ENCODE measurements around the gene FOXP1. TPM values are rescaled to one million over a fixed set of nuclear protein-coding genes. Genes with fewer than 3 reads are reported as not detected.

Gene FOXP1
- total and polyA plus RNA-seq, 4 donors: 4.9 to 35.4 (median 32.0) TPM

DNA sequence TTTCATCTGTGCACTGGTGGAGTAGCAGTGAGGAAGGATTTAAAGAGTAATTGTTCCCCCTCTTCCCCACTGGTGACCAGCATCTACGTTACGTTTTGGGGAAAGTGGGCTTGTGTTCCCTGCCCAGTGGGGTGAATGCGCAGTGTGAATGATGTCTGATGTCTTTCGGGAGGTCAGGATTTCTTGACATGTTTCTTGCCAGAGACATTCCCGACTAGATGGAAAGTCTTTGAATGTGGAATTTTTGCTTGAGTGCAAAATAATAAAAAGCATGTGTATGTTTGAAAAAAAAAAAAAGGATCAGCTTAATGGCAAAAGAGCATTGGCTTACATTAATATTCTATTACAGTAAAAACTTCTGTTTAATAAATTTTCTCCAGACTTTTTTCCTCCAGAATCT is 632.2 kb downstream of the FOXP1 start:
- TF ChIP-seq, protein P1, sequence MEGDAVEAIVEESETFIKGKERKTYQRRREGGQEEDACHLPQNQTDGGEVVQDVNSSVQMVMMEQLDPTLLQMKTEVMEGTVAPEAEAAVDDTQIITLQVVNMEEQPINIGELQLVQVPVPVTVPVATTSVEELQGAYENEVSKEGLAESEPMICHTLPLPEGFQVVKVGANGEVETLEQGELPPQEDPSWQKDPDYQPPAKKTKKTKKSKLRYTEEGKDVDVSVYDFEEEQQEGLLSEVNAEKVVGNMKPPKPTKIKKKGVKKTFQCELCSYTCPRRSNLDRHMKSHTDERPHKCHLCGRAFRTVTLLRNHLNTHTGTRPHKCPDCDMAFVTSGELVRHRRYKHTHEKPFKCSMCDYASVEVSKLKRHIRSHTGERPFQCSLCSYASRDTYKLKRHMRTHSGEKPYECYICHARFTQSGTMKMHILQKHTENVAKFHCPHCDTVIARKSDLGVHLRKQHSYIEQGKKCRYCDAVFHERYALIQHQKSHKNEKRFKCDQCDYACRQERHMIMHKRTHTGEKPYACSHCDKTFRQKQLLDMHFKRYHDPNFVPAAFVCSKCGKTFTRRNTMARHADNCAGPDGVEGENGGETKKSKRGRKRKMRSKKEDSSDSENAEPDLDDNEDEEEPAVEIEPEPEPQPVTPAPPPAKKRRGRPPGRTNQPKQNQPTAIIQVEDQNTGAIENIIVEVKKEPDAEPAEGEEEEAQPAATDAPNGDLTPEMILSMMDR (IDR thresholded peaks at IDR 0.05; ENCODE audit: low read depth, low read length, missing input control): no peak
- TF ChIP-seq NR2F2 (IDR thresholded peaks at IDR 0.05) (no peak), FOXA1 (IDR thresholded peaks at IDR 0.05) (no peak), TAF1 (conservative IDR thresholded peaks at IDR 0.05) (no peak)

DNA sequence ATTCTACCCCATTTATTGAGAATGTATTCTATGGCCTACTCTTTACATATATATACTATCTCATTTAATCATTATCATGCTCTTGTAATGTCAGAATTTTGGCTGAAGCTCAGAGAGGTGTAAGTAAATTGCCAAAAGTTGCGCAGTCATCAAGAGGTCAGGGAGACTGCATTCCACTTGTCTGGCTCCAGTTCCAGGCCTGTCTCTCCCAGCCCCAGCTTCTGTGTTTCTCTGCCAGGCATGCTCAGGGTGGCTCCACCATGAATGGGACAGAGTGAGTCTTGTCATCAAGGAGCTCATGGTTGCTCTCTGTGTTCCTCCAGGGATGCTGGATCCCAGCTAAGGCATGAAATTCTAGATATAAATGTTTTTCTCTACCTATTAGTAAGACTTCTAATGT is 635.9 kb downstream of the FOXP1 start:
- no peak overlapping the region for H3K9ac ChIP-seq (ENCODE audit: low read depth in 1 of 2, low read length in 2 of 2)
- TF ChIP-seq, protein P2, sequence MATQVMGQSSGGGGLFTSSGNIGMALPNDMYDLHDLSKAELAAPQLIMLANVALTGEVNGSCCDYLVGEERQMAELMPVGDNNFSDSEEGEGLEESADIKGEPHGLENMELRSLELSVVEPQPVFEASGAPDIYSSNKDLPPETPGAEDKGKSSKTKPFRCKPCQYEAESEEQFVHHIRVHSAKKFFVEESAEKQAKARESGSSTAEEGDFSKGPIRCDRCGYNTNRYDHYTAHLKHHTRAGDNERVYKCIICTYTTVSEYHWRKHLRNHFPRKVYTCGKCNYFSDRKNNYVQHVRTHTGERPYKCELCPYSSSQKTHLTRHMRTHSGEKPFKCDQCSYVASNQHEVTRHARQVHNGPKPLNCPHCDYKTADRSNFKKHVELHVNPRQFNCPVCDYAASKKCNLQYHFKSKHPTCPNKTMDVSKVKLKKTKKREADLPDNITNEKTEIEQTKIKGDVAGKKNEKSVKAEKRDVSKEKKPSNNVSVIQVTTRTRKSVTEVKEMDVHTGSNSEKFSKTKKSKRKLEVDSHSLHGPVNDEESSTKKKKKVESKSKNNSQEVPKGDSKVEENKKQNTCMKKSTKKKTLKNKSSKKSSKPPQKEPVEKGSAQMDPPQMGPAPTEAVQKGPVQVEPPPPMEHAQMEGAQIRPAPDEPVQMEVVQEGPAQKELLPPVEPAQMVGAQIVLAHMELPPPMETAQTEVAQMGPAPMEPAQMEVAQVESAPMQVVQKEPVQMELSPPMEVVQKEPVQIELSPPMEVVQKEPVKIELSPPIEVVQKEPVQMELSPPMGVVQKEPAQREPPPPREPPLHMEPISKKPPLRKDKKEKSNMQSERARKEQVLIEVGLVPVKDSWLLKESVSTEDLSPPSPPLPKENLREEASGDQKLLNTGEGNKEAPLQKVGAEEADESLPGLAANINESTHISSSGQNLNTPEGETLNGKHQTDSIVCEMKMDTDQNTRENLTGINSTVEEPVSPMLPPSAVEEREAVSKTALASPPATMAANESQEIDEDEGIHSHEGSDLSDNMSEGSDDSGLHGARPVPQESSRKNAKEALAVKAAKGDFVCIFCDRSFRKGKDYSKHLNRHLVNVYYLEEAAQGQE (IDR thresholded peaks at IDR 0.05): no peak
- TF ChIP-seq FOXA1 (IDR thresholded peaks at IDR 0.05) (no peak), YY1 (IDR thresholded peaks at IDR 0.05) (no peak)

More for the DNA sequence above, 632.2 kb downstream of the FOXP1 start:
- no peak overlapping the region for H3K9ac ChIP-seq (ENCODE audit: low read depth in 1 of 2, low read length in 2 of 2)
- no peak for DNase-seq (ENCODE audit: low spot score)
- H3K27me3 ChIP-seq (ENCODE audit: control insufficient read depth in 4 of 4, insufficient read depth in 4 of 4, low read length in 3 of 4): no peaks in the 10 kb centered on the region
- WGBS: 78% methylated on average over 5 of the region's 5 CpGs
- no peak overlapping the region for H3K4me3 ChIP-seq (ENCODE audit: low read depth in 1 of 3, low read length in 3 of 3)
- no peaks in the 10 kb centered on the region for H3K36me3 ChIP-seq (ENCODE audit: control insufficient read depth in 4 of 4, insufficient read depth in 3 of 4, low read depth in 1 of 4, low read length in 3 of 4)
- no peaks in the 10 kb centered on the region for H3K9me3 ChIP-seq (ENCODE audit: control insufficient read depth in 4 of 4, low read length in 3 of 4)
- H3K4me1 ChIP-seq (ENCODE audit: control insufficient read depth in 4 of 4, insufficient read depth in 4 of 4, low read length in 3 of 4): no peaks in the 10 kb centered on the region
- no peak overlapping the region for H3K27ac ChIP-seq (ENCODE audit: low read depth in 1 of 2, low read length in 2 of 2)

DNA sequence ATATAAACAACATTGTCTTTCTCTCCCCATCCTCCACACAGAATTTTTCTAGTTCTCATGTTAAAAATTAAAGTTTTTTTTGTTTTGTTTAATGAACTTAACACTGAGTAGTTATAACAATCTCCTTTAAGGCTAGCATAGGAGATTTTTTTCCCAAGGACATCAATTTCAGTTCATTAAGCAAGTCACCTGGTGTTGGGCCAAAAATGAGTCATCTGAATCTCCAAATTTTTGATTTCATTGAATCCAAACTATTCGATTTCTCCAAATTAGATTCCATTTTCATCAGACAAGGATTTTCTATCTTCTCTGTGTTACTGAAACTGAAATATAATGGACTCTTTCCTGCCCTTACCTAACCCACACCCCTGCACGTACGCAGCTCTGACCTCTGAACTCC is 639.6 kb downstream of the FOXP1 start:
- H3K9ac ChIP-seq (ENCODE audit: low read depth in 1 of 2, low read length in 2 of 2): no peak overlapping the region
- 83% methylated on average over 3 of the region's 3 CpGs for WGBS
- no peak overlapping the region for H3K27ac ChIP-seq (ENCODE audit: low read depth in 1 of 2, low read length in 2 of 2)
- no peaks in the 10 kb centered on the region for H3K27me3 ChIP-seq (ENCODE audit: control insufficient read depth in 4 of 4, insufficient read depth in 4 of 4, low read length in 3 of 4)
- H3K9me3 ChIP-seq (ENCODE audit: control insufficient read depth in 4 of 4, low read length in 3 of 4): no peaks in the 10 kb centered on the region
- no peaks in the 10 kb centered on the region for H3K36me3 ChIP-seq (ENCODE audit: control insufficient read depth in 4 of 4, insufficient read depth in 3 of 4, low read depth in 1 of 4, low read length in 3 of 4)
- H3K4me1 ChIP-seq (ENCODE audit: control insufficient read depth in 4 of 4, insufficient read depth in 4 of 4, low read length in 3 of 4): no peaks in the 10 kb centered on the region
- no peak for DNase-seq (ENCODE audit: low spot score)
- H3K4me3 ChIP-seq (ENCODE audit: low read depth in 1 of 3, low read length in 3 of 3): no peak overlapping the region
- TF ChIP-seq, protein P2 (IDR thresholded peaks at IDR 0.05): no peak
- TF ChIP-seq, protein P1 (IDR thresholded peaks at IDR 0.05; ENCODE audit: low read depth, low read length, missing input control): no peak
- TF ChIP-seq FOXA2 (IDR thresholded peaks at IDR 0.05): no peak
- TF ChIP-seq RAD21 (IDR thresholded peaks at IDR 0.05): no peak
- TF ChIP-seq FOXA1 (IDR thresholded peaks at IDR 0.05): no peak
- no peak for TF ChIP-seq EGR1 (IDR thresholded peaks at IDR 0.05; ENCODE audit: low read depth in 2 of 2)
- TF ChIP-seq JUND (IDR thresholded peaks at IDR 0.05): no peak
- no peak for TF ChIP-seq RXRA (IDR thresholded peaks at IDR 0.05)
- TF ChIP-seq, protein P3, sequence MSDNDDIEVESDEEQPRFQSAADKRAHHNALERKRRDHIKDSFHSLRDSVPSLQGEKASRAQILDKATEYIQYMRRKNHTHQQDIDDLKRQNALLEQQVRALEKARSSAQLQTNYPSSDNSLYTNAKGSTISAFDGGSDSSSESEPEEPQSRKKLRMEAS (IDR thresholded peaks at IDR 0.05): no peak
- TF ChIP-seq, protein P4, sequence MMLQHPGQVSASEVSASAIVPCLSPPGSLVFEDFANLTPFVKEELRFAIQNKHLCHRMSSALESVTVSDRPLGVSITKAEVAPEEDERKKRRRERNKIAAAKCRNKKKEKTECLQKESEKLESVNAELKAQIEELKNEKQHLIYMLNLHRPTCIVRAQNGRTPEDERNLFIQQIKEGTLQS (IDR thresholded peaks at IDR 0.05): no peak
- TF ChIP-seq TAF1 (conservative IDR thresholded peaks at IDR 0.05): no peak

More for the DNA sequence above, 635.9 kb downstream of the FOXP1 start:
- Histone ChIP-seq H3K27ac (ENCODE audit: low read depth in 1 of 2, low read length in 2 of 2) (no peak overlapping the region), H3K27me3 (ENCODE audit: control insufficient read depth in 4 of 4, insufficient read depth in 4 of 4, low read length in 3 of 4) (no peaks in the 10 kb centered on the region), H3K9me3 (ENCODE audit: control insufficient read depth in 4 of 4, low read length in 3 of 4) (no peaks in the 10 kb centered on the region), H3K4me1 (ENCODE audit: control insufficient read depth in 4 of 4, insufficient read depth in 4 of 4, low read length in 3 of 4) (no peaks in the 10 kb centered on the region), H3K4me3 (ENCODE audit: low read depth in 1 of 3, low read length in 3 of 3) (no peak overlapping the region), H3K36me3 (ENCODE audit: control insufficient read depth in 4 of 4, insufficient read depth in 3 of 4, low read depth in 1 of 4, low read length in 3 of 4) (no peaks in the 10 kb centered on the region)
- DNase-seq (ENCODE audit: low spot score): no peak
- WGBS: 86% methylated on average over 1 of the region's 1 CpG
